GM19351 (cell line): ENCODE measurements around the gene UBE2Q2.
A peak's percentile ranks its signal among the peaks of the same experiment; 100 is the strongest.
"Not testable (repeated sequence)": the region's sequence is repeated elsewhere in the genome, so short reads cannot be mapped to it uniquely, and the experiment has no call there.

Experiments used
- ATAC-seq: cut with Tn5 transposase; IDR thresholded peaks from one replicate; pipeline ENCODE4 v1.9.1; 2021; ENCODE audit warnings: mild to moderate bottlenecking, moderate library complexity; ENCODE audit not compliant: unreplicated experiment

The UBE2Q2 gene

GRCh38 chr15:75823860-75824613 is 19.2 kb upstream of the UBE2Q2 start:
- ATAC-seq = no peak

GRCh38 chr15:75827691-75828090 is 15.6 kb upstream of the UBE2Q2 start:
- no peak for ATAC-seq

- no peak for ATAC-seq
Observed at GRCh38 chr15:75828429-75828828, 14.8 kb upstream of the UBE2Q2 start.

- no peak for ATAC-seq
Observed at GRCh38 chr15:75830910-75831805, 12.1 kb upstream of the UBE2Q2 start.

GRCh38 chr15:75831806-75832102 is 11.5 kb upstream of the UBE2Q2 start:
- ATAC-seq = no peak

- ATAC-seq = no peak
Observed at GRCh38 chr15:75832114-75832513, 11.1 kb upstream of the UBE2Q2 start.

GRCh38 chr15:75834021-75834420 is 9.2 kb upstream of the UBE2Q2 start:
- no peak for ATAC-seq

- no peak for ATAC-seq
Observed at GRCh38 chr15:75835990-75836958, 7.0 kb upstream of the UBE2Q2 start.

GRCh38 chr15:75836959-75837334 is 6.3 kb upstream of the UBE2Q2 start:
- peak; percentile 48 for ATAC-seq

GRCh38 chr15:75840659-75841058 is 2.6 kb upstream of the UBE2Q2 start:
- no peak for ATAC-seq

- no peak for ATAC-seq
Observed at GRCh38 chr15:75841626-75842025, 1.6 kb upstream of the UBE2Q2 start.

GRCh38 chr15:75843678-75844581 is 683 bp downstream of the UBE2Q2 start:
- peak; percentile 42 for ATAC-seq

- ATAC-seq = no peak
Observed at GRCh38 chr15:75844629-75845335, 1.5 kb downstream of the UBE2Q2 start.

GRCh38 chr15:75849167-75849566 is 5.9 kb downstream of the UBE2Q2 start:
- no peak for ATAC-seq

- ATAC-seq = no peak
Observed at GRCh38 chr15:75850708-75851107, 7.5 kb downstream of the UBE2Q2 start.

- not testable (repeated sequence) for ATAC-seq
Observed at GRCh38 chr15:75851566-75851965, 8.3 kb downstream of the UBE2Q2 start.

- no peak for ATAC-seq
Observed at GRCh38 chr15:75857886-75858285, 14.6 kb downstream of the UBE2Q2 start.

- no peak for ATAC-seq
Observed at GRCh38 chr15:75861750-75862402, 18.6 kb downstream of the UBE2Q2 start.

GRCh38 chr15:75862796-75863195 is 19.5 kb downstream of the UBE2Q2 start:
- no peak for ATAC-seq
